A673 (cell line): ENCODE measurements around the gene SLC27A1. TPM values are rescaled to one million over a fixed set of nuclear protein-coding genes. Genes with fewer than 3 reads are reported as not detected.

Source experiments
- BruUV-seq: library from RNA; stranded (reverse); fragments of 400-500 nt; replicated peaks from 2 replicates; lab custom pipeline; 2021; lab: Mats Ljungman, UMichigan
- CTCF ChIA-PET: fragments of 300-600 bp; sonication (Branson Sonifier 250); formaldehyde crosslinking; loops from one replicate; lab custom pipeline; 2022; ENCODE audit warnings: antibody characterized with exemption; lab: Charles Lee
- POLR2A ChIA-PET: fragments of 300-600 bp; sonication (Branson Sonifier 250); formaldehyde crosslinking; loops from one replicate; lab custom pipeline; 2022; ENCODE audit warnings: antibody characterized with exemption; ENCODE audit not compliant: low non-redundant PET; lab: Charles Lee
- DNase-seq: peaks from one replicate; pipeline ENCODE4 v3.0.0-alpha.2; 2015; ENCODE audit warnings: low spot score
- H3K27ac ChIP-seq: fragments of 200-600 bp; sonication (generic); 2 replicates; pipeline ENCODE4 v1.5.1; 2016; ENCODE audit warnings: mixed run types, low read depth, mild to moderate bottlenecking, mixed read lengths, antibody characterized with exemption, low read length; ENCODE audit not compliant: poor library complexity, severe bottlenecking
- H3K27me3 ChIP-seq: fragments of 200-600 bp; sonication (generic); replicated peaks from 2 replicates; pipeline ENCODE4 v1.6.1; 2017; ENCODE audit warnings: mixed run types, low read depth, mild to moderate bottlenecking, mixed read lengths, antibody characterized with exemption, low read length; ENCODE audit not compliant: insufficient read depth, poor library complexity
- H3K36me3 ChIP-seq: fragments of 200-600 bp; sonication (generic); 2 replicates; pipeline ENCODE4 v1.6.1; 2016; ENCODE audit warnings: mixed run types, mild to moderate bottlenecking, mixed read lengths, antibody characterized with exemption, low read length; ENCODE audit not compliant: insufficient read depth, poor library complexity, severe bottlenecking
- H3K4me1 ChIP-seq: fragments of 200-600 bp; sonication (generic); 2 replicates; pipeline ENCODE4 v1.6.1; 2017; ENCODE audit warnings: mixed run types, mild to moderate bottlenecking, mixed read lengths, antibody characterized with exemption, low read length; ENCODE audit not compliant: insufficient read depth, poor library complexity, severe bottlenecking
- H3K4me3 ChIP-seq: fragments of 200-600 bp; sonication (generic); 2 replicates; pipeline ENCODE4 v1.5.1; 2016; ENCODE audit warnings: low read depth, mixed run types, mild to moderate bottlenecking, mixed read lengths, low read length; ENCODE audit not compliant: poor library complexity, severe bottlenecking
- H3K9me3 ChIP-seq: fragments of 200-600 bp; sonication (generic); 2 replicates; pipeline ENCODE4 v1.6.1; 2016; ENCODE audit warnings: mixed run types, low read depth, mild to moderate bottlenecking, mixed read lengths, antibody characterized with exemption, low read length; ENCODE audit not compliant: poor library complexity, severe bottlenecking
- EZH2 ChIP-seq: fragments of 200-600 bp; sonication (generic); IDR thresholded peaks from 2 replicates; pipeline ENCODE4 v1.6.1; 2017; ENCODE audit warnings: borderline replicate concordance, low read depth, mild to moderate bottlenecking, mixed read lengths, antibody characterized with exemption, low read length; ENCODE audit not compliant: poor library complexity, severe bottlenecking
- intact Hi-C: fragments of 100-400 bp; cut with micrococcal nuclease; formaldehyde crosslinking; loops from one replicate; pipeline ENCODE4 v1.10.0; 2022; ENCODE audit not compliant: unreplicated experiment
- total RNA-seq: library from RNA; stranded (reverse); gene quantifications from 2 replicates; pipeline ENCODE4 v1.2.3, GENCODE V29; 2021
- TF ChIP-seq, protein P1 (sequence below): fragments of 300-800, 200-600 bp; sonication (generic); conservative IDR thresholded peaks from 2 replicates; pipeline ENCODE4 v1.5.1; 2017; ENCODE audit warnings: low read depth, mild to moderate bottlenecking, antibody characterized with exemption, low read length, moderate library complexity, mixed read lengths

SLC27A1 gene
- total RNA-seq, 1 experiment from 2014 or later, result 3.0 TPM

DNA sequence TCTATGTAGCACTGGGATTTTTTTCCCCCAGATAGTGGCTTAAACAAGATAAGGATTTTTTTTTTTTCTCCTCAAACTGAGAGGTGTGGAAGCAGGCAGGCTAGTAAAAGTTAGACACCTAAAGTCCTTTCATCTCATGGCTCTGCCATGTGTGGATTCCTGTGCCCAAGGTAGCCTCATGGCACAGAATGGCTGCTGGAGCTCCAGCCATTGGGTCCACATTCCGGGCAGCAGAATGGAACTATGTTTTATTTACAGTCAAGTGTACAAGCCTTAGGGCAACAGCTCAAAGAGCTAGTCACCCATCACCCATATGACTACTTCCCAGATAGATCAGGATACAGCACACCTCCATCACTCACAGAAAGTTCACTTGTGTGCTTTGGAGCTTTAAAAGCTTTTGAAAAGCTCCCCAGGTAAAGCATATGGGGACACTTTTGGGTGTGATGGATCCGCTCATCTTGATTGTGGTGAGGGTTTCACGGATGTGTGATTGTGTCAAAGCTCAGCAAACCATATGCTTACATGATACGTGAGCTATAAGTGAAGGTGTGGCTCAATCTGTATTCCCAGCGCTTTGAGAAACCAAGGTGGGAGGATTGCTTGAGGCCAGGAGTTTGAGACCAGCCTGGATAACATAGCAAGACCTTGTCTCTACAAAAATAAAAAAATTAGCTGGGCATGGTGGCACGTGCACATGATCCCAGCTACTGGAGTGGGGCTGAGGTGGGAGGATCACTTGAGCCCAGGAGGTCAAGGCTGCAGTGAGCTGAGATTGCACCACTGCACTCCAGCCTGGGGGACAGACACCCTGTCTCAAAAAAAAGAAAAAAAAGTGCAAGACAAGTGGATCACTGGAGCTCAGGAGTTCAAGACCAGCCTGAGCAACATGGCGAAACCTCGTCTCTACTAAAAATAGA lies 59.2 kb downstream of the SLC27A1 start:
- CTCF ChIA-PET, result no interaction called here
- TF ChIP-seq, protein P1, sequence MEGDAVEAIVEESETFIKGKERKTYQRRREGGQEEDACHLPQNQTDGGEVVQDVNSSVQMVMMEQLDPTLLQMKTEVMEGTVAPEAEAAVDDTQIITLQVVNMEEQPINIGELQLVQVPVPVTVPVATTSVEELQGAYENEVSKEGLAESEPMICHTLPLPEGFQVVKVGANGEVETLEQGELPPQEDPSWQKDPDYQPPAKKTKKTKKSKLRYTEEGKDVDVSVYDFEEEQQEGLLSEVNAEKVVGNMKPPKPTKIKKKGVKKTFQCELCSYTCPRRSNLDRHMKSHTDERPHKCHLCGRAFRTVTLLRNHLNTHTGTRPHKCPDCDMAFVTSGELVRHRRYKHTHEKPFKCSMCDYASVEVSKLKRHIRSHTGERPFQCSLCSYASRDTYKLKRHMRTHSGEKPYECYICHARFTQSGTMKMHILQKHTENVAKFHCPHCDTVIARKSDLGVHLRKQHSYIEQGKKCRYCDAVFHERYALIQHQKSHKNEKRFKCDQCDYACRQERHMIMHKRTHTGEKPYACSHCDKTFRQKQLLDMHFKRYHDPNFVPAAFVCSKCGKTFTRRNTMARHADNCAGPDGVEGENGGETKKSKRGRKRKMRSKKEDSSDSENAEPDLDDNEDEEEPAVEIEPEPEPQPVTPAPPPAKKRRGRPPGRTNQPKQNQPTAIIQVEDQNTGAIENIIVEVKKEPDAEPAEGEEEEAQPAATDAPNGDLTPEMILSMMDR, result no peak
- no peak for TF ChIP-seq EZH2

DNA sequence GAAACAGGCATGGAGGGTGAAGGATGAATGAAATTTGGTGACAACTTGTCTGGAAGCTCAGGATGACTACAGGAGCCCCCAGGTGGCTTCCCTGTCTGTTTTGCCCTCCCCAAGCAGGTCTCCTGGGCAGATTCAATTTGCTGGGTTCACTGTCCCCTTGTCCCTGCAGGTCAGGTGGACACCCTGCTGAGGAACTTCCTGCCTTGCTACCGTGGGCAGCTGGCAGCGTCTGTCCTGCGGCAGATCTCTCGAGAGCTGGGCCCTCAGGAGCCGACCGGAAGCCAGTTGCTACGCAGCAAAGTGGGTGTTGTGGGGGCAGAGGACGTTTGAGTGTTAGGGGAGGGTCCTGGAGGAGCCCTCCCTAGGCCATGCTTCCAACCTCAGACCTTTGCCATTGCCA lies 60.3 kb downstream of the SLC27A1 start:
- intact Hi-C loops, result no loop called here
- H3K27ac ChIP-seq, result no peak overlapping the region
- no peak for TF ChIP-seq EZH2
- TF ChIP-seq, protein P1, result no peak
- H3K4me1 ChIP-seq, result peaks cover 8% of the 10 kb centered on the region
- H3K9me3 ChIP-seq, result peaks cover 2% of the 10 kb centered on the region
- H3K36me3 ChIP-seq, result no peaks in the 10 kb centered on the region
- ChIA-PET POLR2A (no interaction called here), CTCF (no interaction called here)
- BruUV-seq, result no TSS peak
- DNase-seq, result no peak
- H3K4me3 ChIP-seq, result no peak overlapping the region
- no peaks in the 10 kb centered on the region for H3K27me3 ChIP-seq

More for the DNA sequence above, 59.2 kb downstream of the SLC27A1 start:
- peaks cover 2% of the 10 kb centered on the region for H3K9me3 ChIP-seq
- no TSS peak for BruUV-seq
- no peak overlapping the region for H3K4me3 ChIP-seq
- no peaks in the 10 kb centered on the region for H3K27me3 ChIP-seq
- H3K36me3 ChIP-seq, result no peaks in the 10 kb centered on the region
- POLR2A ChIA-PET, result no interaction called here
- H3K4me1 ChIP-seq, result peaks cover 8% of the 10 kb centered on the region
- H3K27ac ChIP-seq, result no peak overlapping the region
- no peak for DNase-seq
- intact Hi-C loops, result no loop called here

DNA sequence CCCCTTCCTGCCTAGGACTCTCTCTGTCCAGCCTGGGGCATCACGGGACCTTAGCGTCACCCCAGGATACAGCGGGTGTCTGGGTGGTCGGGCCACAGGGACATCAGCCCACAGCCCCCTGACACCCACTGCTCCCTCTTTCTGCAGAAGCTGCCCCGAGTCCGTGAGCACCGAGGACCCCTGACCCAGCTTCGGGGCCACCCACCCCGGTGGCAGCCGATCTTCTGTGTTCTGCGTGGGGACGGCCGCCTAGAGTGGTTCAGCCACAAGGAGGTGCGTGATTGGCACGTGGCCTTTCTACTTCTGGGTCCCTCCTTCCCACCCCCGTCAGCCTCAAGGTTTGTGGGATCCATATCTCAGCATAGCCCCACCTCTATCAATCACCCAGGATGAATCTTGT lies 61.8 kb downstream of the SLC27A1 start:
- CTCF ChIA-PET, result no interaction called here

More for the DNA sequence above, 61.8 kb downstream of the SLC27A1 start:
- Histone ChIP-seq H3K4me1 (peaks cover 8% of the 10 kb centered on the region), H3K36me3 (no peaks in the 10 kb centered on the region), H3K4me3 (no peak overlapping the region), H3K9me3 (peaks cover 2% of the 10 kb centered on the region), H3K27me3 (no peaks in the 10 kb centered on the region), H3K27ac (no peak overlapping the region)
- no peak for TF ChIP-seq EZH2
- TF ChIP-seq, protein P1, result no peak
- BruUV-seq, result no TSS peak
- POLR2A ChIA-PET, result no interaction called here
- no peak for DNase-seq
- intact Hi-C loops, result no loop called here
